T-helper 17 cell (primary cell): ENCODE data around the gene CRB2. TPM values are rescaled to one million over a fixed set of nuclear protein-coding genes. Genes with fewer than 3 reads are reported as not detected.

Source experiments
- ATAC-seq: fragments of 150-1000 bp; cut with Tn5 transposase; 2 replicates; pipeline ENCODE4 v1.10.0; 2021; ENCODE audit warnings: mild to moderate bottlenecking, moderate library complexity
- DNase-seq, 3 donors: peaks; one replicate each; pipeline versions ENCODE4 v3.0.0 to v3.0.0-alpha.2; 2020 to 2021
- H3K9me3 ChIP-seq: one replicate; pipeline ENCODE4 v1.7.0; 2013; ENCODE audit warnings: low read length, mild to moderate bottlenecking; ENCODE audit not compliant: control insufficient read depth, poor library complexity, severe bottlenecking
- H3K27ac Mint-ChIP-seq: one replicate; pipeline ENCODE4 v1.8.0; 2022; ENCODE audit warnings: mild to moderate bottlenecking, moderate library complexity, mixed read lengths
- H3K27me3 Mint-ChIP-seq: one replicate; pipeline ENCODE4 v1.8.0; 2022; ENCODE audit warnings: mixed read lengths
- H3K36me3 Mint-ChIP-seq: one replicate; pipeline ENCODE4 v1.8.0; 2022; ENCODE audit warnings: low read depth, mixed read lengths
- H3K4me1 Mint-ChIP-seq: one replicate; pipeline ENCODE4 v1.8.0; 2022; ENCODE audit warnings: mild to moderate bottlenecking, mixed read lengths
- H3K4me3 Mint-ChIP-seq: one replicate; pipeline ENCODE4 v1.8.0; 2022; ENCODE audit warnings: mild to moderate bottlenecking, moderate library complexity, mixed read lengths
- total RNA-seq, 4 donors: library from RNA in 2 of 4; stranded (reverse) in 2 of 4; gene quantifications; one replicate each; pipeline ENCODE4 v1.2.3 and lab custom pipeline; 2022 to 2026

The CRB2 gene
- total RNA-seq, 2 donors from 2014 or later = not detected

DNA sequence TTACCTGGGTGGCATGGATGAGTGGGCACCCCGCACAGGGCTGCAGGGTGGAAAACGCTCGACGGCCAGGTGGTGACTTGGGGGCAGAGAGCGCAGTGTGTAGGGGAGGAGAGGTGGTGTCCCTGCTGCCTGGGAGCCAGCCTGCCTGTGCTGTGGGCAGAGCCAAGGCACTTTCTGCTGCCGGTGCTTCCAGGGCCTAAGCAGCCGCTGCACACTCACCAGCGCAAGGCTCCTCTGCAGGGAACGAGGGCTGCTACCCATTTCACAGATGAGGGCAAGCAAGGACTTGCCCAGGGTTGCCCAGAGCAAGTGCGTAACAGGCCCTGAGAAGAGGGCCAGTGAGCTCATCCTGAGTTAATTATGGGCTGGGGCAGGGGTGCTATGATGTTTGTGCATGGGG lies 62.5 kb downstream of the CRB2 start:
- H3K36me3 Mint-ChIP-seq = peaks cover 12% of the 10 kb centered on the region
- no peaks in the 10 kb centered on the region for H3K9me3 ChIP-seq
- H3K4me3 Mint-ChIP-seq = no peak overlapping the region
- DNase-seq (no peak), ATAC-seq (no peak)
- no peaks in the 10 kb centered on the region for H3K27me3 Mint-ChIP-seq
- H3K27ac Mint-ChIP-seq = no peak overlapping the region
- peaks cover 4% of the 10 kb centered on the region for H3K4me1 Mint-ChIP-seq

GRCh38 chr9:123419091-123419490 lies 63.1 kb downstream of the CRB2 start:
- Mint-ChIP-seq H3K4me1 (peaks cover 4% of the 10 kb centered on the region), H3K4me3 (no peak overlapping the region), H3K36me3 (peaks cover 12% of the 10 kb centered on the region), H3K27me3 (no peaks in the 10 kb centered on the region), H3K27ac (no peak overlapping the region)
- DNase-seq (no peak), ATAC-seq (no peak)
- no peaks in the 10 kb centered on the region for H3K9me3 ChIP-seq

GRCh38 chr9:123419721-123420591 lies 64.0 kb downstream of the CRB2 start:
- H3K9me3 ChIP-seq = no peaks in the 10 kb centered on the region
- DNase-seq (no peak), ATAC-seq (no peak)
- H3K4me3 Mint-ChIP-seq = no peak overlapping the region
- no peak overlapping the region for H3K27ac Mint-ChIP-seq
- H3K36me3 Mint-ChIP-seq = peaks cover 12% of the 10 kb centered on the region
- no peaks in the 10 kb centered on the region for H3K27me3 Mint-ChIP-seq
- H3K4me1 Mint-ChIP-seq = peaks cover 4% of the 10 kb centered on the region

GRCh38 chr9:123420592-123421111 lies 64.7 kb downstream of the CRB2 start:
- H3K27ac Mint-ChIP-seq = no peak overlapping the region
- H3K4me3 Mint-ChIP-seq = no peak overlapping the region
- H3K9me3 ChIP-seq = no peaks in the 10 kb centered on the region
- peaks cover 12% of the 10 kb centered on the region for H3K36me3 Mint-ChIP-seq
- DNase-seq = no peak
- no peak for ATAC-seq
- no peaks in the 10 kb centered on the region for H3K27me3 Mint-ChIP-seq
- peaks cover 4% of the 10 kb centered on the region for H3K4me1 Mint-ChIP-seq

DNA sequence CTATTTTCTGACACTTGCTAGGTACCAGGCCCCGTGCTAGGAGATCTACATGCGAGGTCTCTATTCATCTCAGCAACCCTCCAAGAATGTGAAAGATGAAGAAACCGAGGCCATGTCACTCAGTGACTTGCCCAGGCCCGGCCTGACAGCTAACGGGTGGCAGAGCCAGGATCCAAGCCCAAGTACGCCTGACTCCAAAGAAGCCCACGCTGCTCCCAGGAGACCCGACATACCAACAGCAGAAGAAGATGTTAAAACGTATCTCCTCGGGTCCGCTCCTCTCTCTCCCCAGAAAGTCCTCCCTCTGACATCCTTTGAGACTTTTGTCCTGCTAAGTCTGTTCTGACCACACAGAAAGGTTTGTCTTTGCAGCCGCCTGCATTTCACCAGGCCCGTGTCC lies 65.2 kb downstream of the CRB2 start:
- no peaks in the 10 kb centered on the region for H3K9me3 ChIP-seq
- Mint-ChIP-seq H3K4me3 (no peak overlapping the region), H3K4me1 (peaks cover 4% of the 10 kb centered on the region), H3K27ac (no peak overlapping the region), H3K36me3 (peaks cover 9% of the 10 kb centered on the region), H3K27me3 (no peaks in the 10 kb centered on the region)
- no peak for ATAC-seq
- no peak for DNase-seq

- H3K36me3 Mint-ChIP-seq = peaks cover 7% of the 10 kb centered on the region
- H3K27me3 Mint-ChIP-seq = no peaks in the 10 kb centered on the region
- no peak for ATAC-seq
- H3K4me3 Mint-ChIP-seq = no peak overlapping the region
- no peaks in the 10 kb centered on the region for H3K9me3 ChIP-seq
- peaks cover 2% of the 10 kb centered on the region for H3K4me1 Mint-ChIP-seq
- DNase-seq = no peak
- H3K27ac Mint-ChIP-seq = no peak overlapping the region
Observed at GRCh38 chr9:123421801-123422455, 65.9 kb downstream of the CRB2 start.

DNA sequence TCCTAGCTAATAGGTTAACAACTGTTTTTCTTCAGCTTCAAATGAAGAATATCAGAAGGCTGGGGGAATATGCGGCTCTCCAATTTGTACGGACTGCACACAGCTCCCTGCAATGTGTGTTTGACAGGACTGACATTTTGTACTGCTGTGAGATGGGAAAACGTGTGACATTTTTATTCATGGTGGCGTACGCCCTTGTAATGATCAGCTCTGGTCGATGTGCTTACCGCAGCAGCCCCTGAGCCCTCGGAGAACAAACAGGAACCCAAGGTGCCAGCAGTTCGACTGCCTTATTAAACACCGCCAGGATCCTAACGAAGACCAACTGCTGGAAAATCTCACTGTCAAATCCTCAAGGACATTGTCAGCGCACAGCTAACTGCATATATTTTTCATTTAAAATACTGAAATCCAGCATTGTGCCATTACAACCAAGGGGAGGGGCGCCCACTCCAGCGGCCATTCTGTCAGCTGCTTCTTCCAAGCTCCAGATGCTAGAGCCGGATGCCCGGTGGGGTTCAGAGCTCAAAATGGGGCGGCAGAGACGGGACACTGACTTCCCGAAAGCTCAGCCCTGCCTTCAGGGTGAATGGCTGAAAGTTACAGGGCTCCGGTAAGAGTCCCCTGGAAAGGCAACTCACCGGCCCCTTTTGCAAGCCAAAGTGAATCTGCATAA lies 66.8 kb downstream of the CRB2 start:
- no peak overlapping the region for H3K4me3 Mint-ChIP-seq
- no peaks in the 10 kb centered on the region for H3K9me3 ChIP-seq

GRCh38 chr9:123423311-123423640 lies 67.3 kb downstream of the CRB2 start:
- Mint-ChIP-seq H3K27me3 (no peaks in the 10 kb centered on the region), H3K27ac (no peak overlapping the region), H3K4me1 (peaks cover 4% of the 10 kb centered on the region), H3K36me3 (peaks cover 11% of the 10 kb centered on the region), H3K4me3 (no peak overlapping the region)
- H3K9me3 ChIP-seq = no peaks in the 10 kb centered on the region
- DNase-seq (no peak), ATAC-seq (no peak)

More for the DNA sequence above, 66.8 kb downstream of the CRB2 start:
- Mint-ChIP-seq H3K36me3 (peaks cover 12% of the 10 kb centered on the region), H3K27me3 (no peaks in the 10 kb centered on the region), H3K27ac (no peak overlapping the region), H3K4me1 (peaks cover 4% of the 10 kb centered on the region)
- ATAC-seq (no peak), DNase-seq (no peak)

- no peak overlapping the region for H3K4me3 Mint-ChIP-seq
- H3K27ac Mint-ChIP-seq = no peak overlapping the region
- DNase-seq (no peak), ATAC-seq (no peak)
- H3K9me3 ChIP-seq = no peaks in the 10 kb centered on the region
- H3K27me3 Mint-ChIP-seq = no peaks in the 10 kb centered on the region
- peaks cover 10% of the 10 kb centered on the region for H3K36me3 Mint-ChIP-seq
- H3K4me1 Mint-ChIP-seq = peaks cover 2% of the 10 kb centered on the region
Observed at GRCh38 chr9:123424131-123424530, 68.1 kb downstream of the CRB2 start.

GRCh38 chr9:123424552-123425225 lies 68.7 kb downstream of the CRB2 start:
- H3K27me3 Mint-ChIP-seq = no peaks in the 10 kb centered on the region
- DNase-seq (no peak), ATAC-seq (no peak)
- no peak overlapping the region for H3K27ac Mint-ChIP-seq
- peaks cover 2% of the 10 kb centered on the region for H3K4me1 Mint-ChIP-seq
- H3K4me3 Mint-ChIP-seq = no peak overlapping the region
- H3K36me3 Mint-ChIP-seq = peaks cover 10% of the 10 kb centered on the region
- no peaks in the 10 kb centered on the region for H3K9me3 ChIP-seq

DNA sequence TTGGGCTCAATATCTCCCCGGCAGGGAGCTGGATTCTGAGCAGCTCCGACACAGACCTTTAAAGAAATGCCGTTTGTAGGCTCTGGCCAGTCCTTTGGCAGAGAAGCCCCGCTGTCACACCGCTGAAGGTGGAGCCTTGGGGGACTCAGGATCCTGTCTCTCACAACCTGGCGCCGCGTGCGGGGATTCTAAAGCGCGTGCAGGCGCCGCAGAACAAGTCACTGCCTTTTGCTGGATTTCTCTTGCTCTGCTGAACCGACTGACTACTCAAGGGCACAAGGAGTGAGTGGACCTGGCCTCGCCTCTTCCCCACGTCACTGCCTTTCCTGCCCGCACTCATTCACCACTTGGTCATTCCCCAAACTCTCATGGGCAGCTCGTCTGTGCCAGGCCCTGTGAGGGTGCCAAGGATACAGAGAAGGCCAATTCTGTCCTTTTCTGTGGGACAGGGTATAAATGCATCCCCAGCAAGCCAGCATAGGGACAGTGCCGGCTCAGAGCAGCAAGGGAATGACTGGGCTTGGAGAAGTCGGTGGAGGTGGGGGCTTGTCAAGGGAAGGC lies 69.3 kb downstream of the CRB2 start:
- H3K4me3 Mint-ChIP-seq = no peak overlapping the region
- no peak overlapping the region for H3K27ac Mint-ChIP-seq
- H3K4me1 Mint-ChIP-seq = peaks cover 2% of the 10 kb centered on the region
- H3K36me3 Mint-ChIP-seq = peaks cover 9% of the 10 kb centered on the region
- H3K27me3 Mint-ChIP-seq = no peaks in the 10 kb centered on the region
- DNase-seq = no peak
- no peaks in the 10 kb centered on the region for H3K9me3 ChIP-seq
- no peak for ATAC-seq

- H3K27me3 Mint-ChIP-seq = no peaks in the 10 kb centered on the region
- no peak overlapping the region for H3K4me3 Mint-ChIP-seq
- H3K27ac Mint-ChIP-seq = no peak overlapping the region
- no peaks in the 10 kb centered on the region for H3K9me3 ChIP-seq
- ATAC-seq (no peak), DNase-seq (no peak)
- peaks cover 2% of the 10 kb centered on the region for H3K4me1 Mint-ChIP-seq
- peaks cover 9% of the 10 kb centered on the region for H3K36me3 Mint-ChIP-seq
Observed at GRCh38 chr9:123425836-123426365, 69.9 kb downstream of the CRB2 start.
